ENCODE results near the gene SMC5.
"Not testable (repeated sequence)": the region's sequence is repeated elsewhere in the genome, so short reads cannot be mapped to it uniquely, and the experiment has no call there.

Gene SMC5

GRCh38 chr9:70228118-70228517, 30.7 kb upstream of the SMC5 start:
- Histone ChIP-seq H3K4me3 (ENCODE audit: severe bottlenecking) (no peak overlapping the region), H3K27ac (ENCODE audit: poor library complexity, severe bottlenecking) (no peak overlapping the region), H3K9me3 (ENCODE audit: severe bottlenecking) (no peaks in the 10 kb centered on the region), H3K4me1 (ENCODE audit: insufficient read depth, poor library complexity, severe bottlenecking) (no peaks in the 10 kb centered on the region), H3K36me3 (ENCODE audit: low read depth) (no peaks in the 10 kb centered on the region), H3K27me3 (ENCODE audit: insufficient read depth, poor library complexity, severe bottlenecking) (no peaks in the 10 kb centered on the region)
- no peak for ATAC-seq (ENCODE audit: low read depth)
- no peak for TF ChIP-seq CTCF (IDR thresholded peaks at IDR 0.05; ENCODE audit: poor library complexity, severe bottlenecking)
- DNase-seq (ENCODE audit: low spot score) = no peak

- H3K9me3 ChIP-seq (ENCODE audit: severe bottlenecking) = no peaks in the 10 kb centered on the region
- no peaks in the 10 kb centered on the region for H3K4me1 ChIP-seq (ENCODE audit: insufficient read depth, poor library complexity, severe bottlenecking)
- DNase-seq (ENCODE audit: low spot score) = no peak
- TF ChIP-seq CTCF (IDR thresholded peaks at IDR 0.05; ENCODE audit: poor library complexity, severe bottlenecking) = no peak
- H3K36me3 ChIP-seq (ENCODE audit: low read depth) = no peaks in the 10 kb centered on the region
- H3K4me3 ChIP-seq (ENCODE audit: severe bottlenecking) = no peak overlapping the region
- no peaks in the 10 kb centered on the region for H3K27me3 ChIP-seq (ENCODE audit: insufficient read depth, poor library complexity, severe bottlenecking)
- no peak for ATAC-seq (ENCODE audit: low read depth)
- H3K27ac ChIP-seq (ENCODE audit: poor library complexity, severe bottlenecking) = no peak overlapping the region
Observed at GRCh38 chr9:70228611-70229010, 30.2 kb upstream of the SMC5 start.

- Histone ChIP-seq H3K36me3 (ENCODE audit: low read depth) (no peaks in the 10 kb centered on the region), H3K4me1 (ENCODE audit: insufficient read depth, poor library complexity, severe bottlenecking) (no peaks in the 10 kb centered on the region), H3K9me3 (ENCODE audit: severe bottlenecking) (no peaks in the 10 kb centered on the region), H3K4me3 (ENCODE audit: severe bottlenecking) (no peak overlapping the region), H3K27me3 (ENCODE audit: insufficient read depth, poor library complexity, severe bottlenecking) (no peaks in the 10 kb centered on the region), H3K27ac (ENCODE audit: poor library complexity, severe bottlenecking) (no peak overlapping the region)
- DNase-seq (ENCODE audit: low spot score) (no peak), ATAC-seq (ENCODE audit: low read depth) (no peak)
- TF ChIP-seq CTCF (IDR thresholded peaks at IDR 0.05; ENCODE audit: poor library complexity, severe bottlenecking) = no peak
Observed at GRCh38 chr9:70229026-70229425, 29.8 kb upstream of the SMC5 start.

GRCh38 chr9:70229579-70229978, 29.2 kb upstream of the SMC5 start:
- H3K9me3 ChIP-seq (ENCODE audit: severe bottlenecking) = no peaks in the 10 kb centered on the region
- no peaks in the 10 kb centered on the region for H3K27me3 ChIP-seq (ENCODE audit: insufficient read depth, poor library complexity, severe bottlenecking)
- ATAC-seq (ENCODE audit: low read depth) = no peak
- no peak overlapping the region for H3K27ac ChIP-seq (ENCODE audit: poor library complexity, severe bottlenecking)
- no peaks in the 10 kb centered on the region for H3K36me3 ChIP-seq (ENCODE audit: low read depth)
- H3K4me3 ChIP-seq (ENCODE audit: severe bottlenecking) = no peak overlapping the region
- H3K4me1 ChIP-seq (ENCODE audit: insufficient read depth, poor library complexity, severe bottlenecking) = no peaks in the 10 kb centered on the region
- DNase-seq (ENCODE audit: low spot score) = no peak
- TF ChIP-seq CTCF (IDR thresholded peaks at IDR 0.05; ENCODE audit: poor library complexity, severe bottlenecking) = peak; percentile 21

GRCh38 chr9:70232476-70232875, 26.3 kb upstream of the SMC5 start:
- ATAC-seq (ENCODE audit: low read depth) = no peak
- Histone ChIP-seq H3K9me3 (ENCODE audit: severe bottlenecking) (no peaks in the 10 kb centered on the region), H3K36me3 (ENCODE audit: low read depth) (no peaks in the 10 kb centered on the region), H3K4me3 (ENCODE audit: severe bottlenecking) (no peak overlapping the region), H3K27me3 (ENCODE audit: insufficient read depth, poor library complexity, severe bottlenecking) (no peaks in the 10 kb centered on the region), H3K4me1 (ENCODE audit: insufficient read depth, poor library complexity, severe bottlenecking) (no peaks in the 10 kb centered on the region), H3K27ac (ENCODE audit: poor library complexity, severe bottlenecking) (no peak overlapping the region)
- DNase-seq (ENCODE audit: low spot score) = no peak
- TF ChIP-seq CTCF (IDR thresholded peaks at IDR 0.05; ENCODE audit: poor library complexity, severe bottlenecking) = no peak

GRCh38 chr9:70234208-70234607, 24.6 kb upstream of the SMC5 start:
- not testable (repeated sequence) for H3K27ac ChIP-seq (ENCODE audit: poor library complexity, severe bottlenecking); H3K4me3 ChIP-seq (ENCODE audit: severe bottlenecking); H3K27me3 ChIP-seq (ENCODE audit: insufficient read depth, poor library complexity, severe bottlenecking); H3K36me3 ChIP-seq (ENCODE audit: low read depth); DNase-seq (ENCODE audit: low spot score); H3K9me3 ChIP-seq (ENCODE audit: severe bottlenecking); H3K4me1 ChIP-seq (ENCODE audit: insufficient read depth, poor library complexity, severe bottlenecking); ATAC-seq (ENCODE audit: low read depth)

GRCh38 chr9:70245952-70246351, 12.8 kb upstream of the SMC5 start:
- H3K9me3 ChIP-seq (ENCODE audit: severe bottlenecking); H3K4me1 ChIP-seq (ENCODE audit: insufficient read depth, poor library complexity, severe bottlenecking); ATAC-seq (ENCODE audit: low read depth); H3K4me3 ChIP-seq (ENCODE audit: severe bottlenecking); H3K27me3 ChIP-seq (ENCODE audit: insufficient read depth, poor library complexity, severe bottlenecking); H3K27ac ChIP-seq (ENCODE audit: poor library complexity, severe bottlenecking); H3K36me3 ChIP-seq (ENCODE audit: low read depth); DNase-seq (ENCODE audit: low spot score): not testable (repeated sequence)
